Measurements from ENCODE around the gene WDR82. TPM values are rescaled to one million over a fixed set of nuclear protein-coding genes. Genes with fewer than 3 reads are reported as not detected.

WDR82 gene
- total RNA-seq, 2 experiments from 2014 or later = 176 to 177 TPM

DNA sequence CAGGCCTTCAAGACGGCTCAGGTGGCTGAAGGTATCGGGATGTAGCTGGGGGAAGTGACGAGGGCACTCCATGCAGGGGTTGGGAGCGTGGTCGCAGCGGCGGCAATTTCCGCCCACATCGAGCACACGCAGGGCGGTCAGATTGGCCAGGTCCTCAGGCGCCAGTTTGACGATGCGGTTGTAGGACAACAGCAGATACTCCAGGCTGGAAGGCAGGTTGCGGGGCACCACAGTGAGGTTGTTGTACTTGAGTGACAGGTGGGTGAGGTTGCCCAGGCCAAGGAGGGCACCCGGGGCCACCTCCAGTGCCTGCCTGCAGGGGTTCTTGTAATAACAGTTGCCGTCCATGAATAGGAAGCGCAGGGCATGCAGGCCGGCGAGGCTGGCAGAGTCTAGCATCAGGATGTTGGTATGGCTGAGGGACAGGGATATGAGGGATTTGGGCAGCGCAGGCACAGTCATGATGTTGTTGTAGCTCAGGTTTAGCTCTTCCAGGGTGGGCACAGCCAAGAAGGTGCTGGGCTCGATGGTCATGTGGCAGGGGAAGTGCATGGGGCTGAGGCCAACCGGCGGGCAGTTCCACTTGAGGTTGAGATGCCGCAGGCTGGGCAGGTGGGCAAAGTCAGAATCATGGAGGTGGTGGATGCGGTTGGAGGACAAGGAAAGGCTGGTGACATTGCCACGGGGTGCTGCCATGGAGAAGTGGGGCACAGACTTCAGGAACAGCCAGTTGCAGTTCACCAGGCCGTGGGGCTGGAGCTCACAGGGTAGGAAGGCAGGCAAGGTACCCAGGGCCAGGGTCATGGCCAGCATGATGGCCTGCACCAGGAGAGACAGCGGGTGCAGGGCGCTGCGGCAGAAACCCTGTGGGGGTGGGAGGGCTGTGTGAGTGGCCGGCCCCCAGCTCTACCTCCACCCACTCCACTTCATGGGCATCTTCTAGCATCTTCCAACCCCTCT, 54.7 kb downstream of the WDR82 start:
- no peaks in the 10 kb centered on the region for H3K27me3 Mint-ChIP-seq (ENCODE audit: low read depth)
- peaks cover 72% of the 10 kb centered on the region for H3K4me1 Mint-ChIP-seq (ENCODE audit: low read depth)
- CTCF ChIA-PET = interaction anchor here (0.6 to 14.1 kb wide), 8 partner anchors 7 to 188 kb away, joined by 3 to 314 read pairs (median 8); partner anchors contain the start of gene TWF2
- H3K27ac Mint-ChIP-seq = peak overlapping the region; percentile 53
- H3K36me3 Mint-ChIP-seq (ENCODE audit: low read depth) = no peaks in the 10 kb centered on the region
- no peaks in the 10 kb centered on the region for H3K9me3 Mint-ChIP-seq
- peak; percentile 3 for DNase-seq
- no peak overlapping the region for H3K4me3 Mint-ChIP-seq
- intact Hi-C loops (cut with micrococcal nuclease) = loop anchor here (10.0 kb wide), 1 partner anchor 169 kb away; the partner anchor contains the start of gene DUSP7

DNA sequence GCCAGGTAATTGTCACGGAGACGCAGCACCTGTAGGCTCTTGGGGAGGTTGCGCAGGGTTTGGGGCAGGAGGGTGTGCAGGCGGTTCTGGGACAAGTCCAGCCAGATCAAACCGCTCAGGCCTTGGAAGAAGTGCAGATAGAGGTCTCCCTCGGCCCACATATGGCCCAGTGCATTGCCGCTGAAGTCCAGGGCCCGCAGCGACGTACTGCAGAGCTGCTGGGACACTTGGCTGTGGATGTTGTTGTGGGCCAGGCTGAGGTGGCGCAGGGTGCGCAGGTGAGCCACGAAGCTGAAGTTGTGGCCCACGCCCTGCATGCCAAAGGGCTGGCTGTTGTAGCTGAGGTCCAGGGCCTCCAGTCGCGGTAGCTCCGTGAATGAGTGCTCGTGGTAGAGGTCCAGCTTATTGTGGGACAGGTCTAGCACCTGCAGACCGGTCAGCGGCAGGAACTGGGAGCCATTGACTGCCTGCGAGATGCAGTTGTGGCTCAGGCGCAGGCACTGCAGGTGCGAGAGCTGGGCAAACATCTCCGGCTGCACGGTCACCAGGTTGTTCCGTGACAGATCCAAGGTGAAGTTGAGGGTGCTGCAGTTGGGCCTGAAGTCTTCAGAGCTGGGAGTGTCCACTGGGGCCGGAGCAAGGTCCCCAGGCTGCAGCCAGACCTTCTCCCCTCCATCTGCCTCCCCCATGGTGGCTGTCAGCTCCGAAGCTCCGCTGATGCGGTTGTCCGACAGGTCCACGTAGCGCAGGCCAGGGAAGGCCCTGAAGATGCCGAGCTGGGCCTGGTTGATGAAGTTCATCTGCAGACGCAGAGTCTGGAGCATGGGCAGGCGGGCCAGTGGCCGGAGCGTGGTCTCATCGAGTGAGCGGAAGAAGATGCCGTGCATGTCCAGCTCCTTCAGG, 55.9 kb downstream of the WDR82 start:
- CTCF ChIA-PET = interaction anchor here (0.5 to 14.1 kb wide), 13 partner anchors 8 to 224 kb away, joined by 3 to 314 read pairs (median 4); partner anchors contain the start of genes GLYCTK and TWF2
- DNase-seq = peak; percentile 4
- no peaks in the 10 kb centered on the region for H3K27me3 Mint-ChIP-seq (ENCODE audit: low read depth)
- H3K4me3 Mint-ChIP-seq = peak overlapping the region; percentile 65
- no peaks in the 10 kb centered on the region for H3K9me3 Mint-ChIP-seq
- no peaks in the 10 kb centered on the region for H3K36me3 Mint-ChIP-seq (ENCODE audit: low read depth)
- peak overlapping the region; percentile 71 for H3K27ac Mint-ChIP-seq
- peaks cover 82% of the 10 kb centered on the region for H3K4me1 Mint-ChIP-seq (ENCODE audit: low read depth)
- intact Hi-C loops (cut with micrococcal nuclease) = loop anchor here (10.0 kb wide), 1 partner anchor 168 kb away; the partner anchor contains the start of gene DUSP7

- intact Hi-C loops (cut with micrococcal nuclease) = loop anchor here (2.0 to 10.0 kb wide), 2 partner anchors 167 to 225 kb away; partner anchors contain the start of gene DUSP7
These were observed 56.7 kb downstream of the WDR82 start for GRCh38 chr3:52221563-52222318.

GRCh38 chr3:52221141-52221562, 57.3 kb downstream of the WDR82 start:
- Mint-ChIP-seq H3K9me3 (no peaks in the 10 kb centered on the region), H3K4me1 (ENCODE audit: low read depth) (peaks cover 86% of the 10 kb centered on the region), H3K27ac (no peak overlapping the region), H3K27me3 (ENCODE audit: low read depth) (no peaks in the 10 kb centered on the region), H3K36me3 (ENCODE audit: low read depth) (peaks cover 2% of the 10 kb centered on the region), H3K4me3 (no peak overlapping the region)
- intact Hi-C loops (cut with micrococcal nuclease) = loop anchor here (2.0 to 10.0 kb wide), 2 partner anchors 166 to 226 kb away; partner anchors contain the start of gene DUSP7
- CTCF ChIA-PET = interaction anchor here (0.5 to 14.1 kb wide), 36 partner anchors 10 to 280 kb away, joined by 3 to 314 read pairs (median 5); partner anchors contain the start of genes ABHD14B, ACY1, ALAS1 and GLYCTK
- no peak for DNase-seq

More at GRCh38 chr3:52221563-52222318, 56.7 kb downstream of the WDR82 start:
- Mint-ChIP-seq H3K4me1 (ENCODE audit: low read depth) (peaks cover 88% of the 10 kb centered on the region), H3K27ac (peak overlapping the region; percentile 71), H3K4me3 (peak overlapping the region; percentile 65), H3K36me3 (ENCODE audit: low read depth) (no peaks in the 10 kb centered on the region), H3K27me3 (ENCODE audit: low read depth) (no peaks in the 10 kb centered on the region), H3K9me3 (no peaks in the 10 kb centered on the region)
- peak; percentile 80 for DNase-seq
- CTCF ChIA-PET = interaction anchor here (0.5 to 14.1 kb wide), 29 partner anchors 9 to 280 kb away, joined by 3 to 314 read pairs (median 5); partner anchors contain the start of genes ABHD14B, ACY1, ALAS1 and GLYCTK

DNA sequence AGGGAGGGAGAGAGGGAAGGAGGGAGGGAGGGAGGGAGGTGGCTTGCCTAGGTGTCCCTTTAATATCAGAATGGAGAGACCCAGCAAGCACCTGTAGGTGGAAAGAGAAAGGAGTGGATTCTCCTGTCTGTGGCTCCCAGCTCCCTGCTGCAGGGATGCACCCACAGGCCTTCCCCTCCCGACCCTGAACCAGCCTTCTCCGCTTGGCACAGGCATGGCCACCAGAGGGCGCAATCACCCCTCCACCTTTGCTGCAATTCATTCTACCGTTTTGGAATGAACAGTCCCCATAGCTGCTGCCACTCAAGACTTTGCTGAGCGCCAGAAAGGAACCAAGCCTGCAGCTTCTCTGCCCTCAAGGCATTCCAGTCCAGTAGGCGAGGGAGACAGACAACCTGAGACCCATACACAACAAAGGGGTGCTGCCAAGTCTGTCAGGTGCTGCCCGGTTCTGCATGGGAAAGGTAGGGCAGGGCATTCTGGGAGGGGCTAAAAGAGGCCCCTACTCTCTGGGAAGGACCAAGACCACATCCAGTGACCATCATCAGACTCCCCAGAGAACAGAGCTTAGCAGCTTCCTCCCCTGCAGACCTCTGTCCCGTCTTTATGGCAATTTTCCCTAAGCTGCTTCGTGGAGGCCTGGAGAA, 57.9 kb downstream of the WDR82 start:
- H3K4me1 Mint-ChIP-seq (ENCODE audit: low read depth) = peaks cover 82% of the 10 kb centered on the region
- peaks cover 5% of the 10 kb centered on the region for H3K36me3 Mint-ChIP-seq (ENCODE audit: low read depth)
- no peaks in the 10 kb centered on the region for H3K9me3 Mint-ChIP-seq
- no peaks in the 10 kb centered on the region for H3K27me3 Mint-ChIP-seq (ENCODE audit: low read depth)
- intact Hi-C loops (cut with micrococcal nuclease) = loop anchor here (1.0 to 10.0 kb wide), 5 partner anchors 20 to 226 kb away; partner anchors contain the start of gene DUSP7
- no peak overlapping the region for H3K4me3 Mint-ChIP-seq
- peak; percentile 97 for DNase-seq
- no peak overlapping the region for H3K27ac Mint-ChIP-seq
- CTCF ChIA-PET = interaction anchor here (0.7 to 14.1 kb wide), 41 partner anchors 9 to 279 kb away, joined by 3 to 314 read pairs (median 5); partner anchors contain the start of genes ABHD14B, ACY1, ALAS1 and GLYCTK

- Mint-ChIP-seq H3K9me3 (no peaks in the 10 kb centered on the region), H3K27ac (no peak overlapping the region), H3K27me3 (ENCODE audit: low read depth) (no peaks in the 10 kb centered on the region), H3K4me1 (ENCODE audit: low read depth) (peaks cover 70% of the 10 kb centered on the region), H3K36me3 (ENCODE audit: low read depth) (peaks cover 7% of the 10 kb centered on the region), H3K4me3 (no peak overlapping the region)
- DNase-seq = no peak
- CTCF ChIA-PET = interaction anchor here (1.0 to 14.1 kb wide), 21 partner anchors 8 to 246 kb away, joined by 3 to 314 read pairs (median 5); partner anchors contain the start of genes ABHD14B and ALAS1
- intact Hi-C loops (cut with micrococcal nuclease) = loop anchor here (5.0 kb wide), 2 partner anchors 67 to 217 kb away; partner anchors contain the start of gene POC1A
These were observed 59.4 kb downstream of the WDR82 start for GRCh38 chr3:52218937-52219650.

DNA sequence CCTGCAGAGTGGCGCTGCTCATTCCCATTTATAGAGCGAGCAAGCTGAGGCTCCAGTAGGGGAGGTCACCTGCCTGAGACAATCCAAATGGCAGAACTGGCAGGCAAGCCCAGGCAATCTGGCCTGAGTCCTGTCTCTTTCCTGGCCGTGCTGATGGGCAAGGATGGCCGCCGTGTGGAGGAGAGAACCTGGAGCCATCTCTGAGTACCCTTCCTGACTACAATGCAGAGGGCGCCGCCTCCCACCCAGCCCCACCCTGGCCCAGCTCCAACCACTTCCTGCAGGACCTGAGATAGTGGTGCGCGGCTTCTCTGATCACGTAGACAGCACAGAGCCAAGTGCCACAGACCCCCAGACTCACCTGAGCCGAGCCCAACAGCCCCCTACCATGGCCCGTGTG, 60.0 kb downstream of the WDR82 start:
- Mint-ChIP-seq H3K27ac (peak overlapping the region; percentile 29), H3K36me3 (ENCODE audit: low read depth) (peaks cover 12% of the 10 kb centered on the region), H3K27me3 (ENCODE audit: low read depth) (no peaks in the 10 kb centered on the region), H3K4me1 (ENCODE audit: low read depth) (peaks cover 64% of the 10 kb centered on the region), H3K9me3 (no peaks in the 10 kb centered on the region), H3K4me3 (peak overlapping the region; percentile 4)
- peak; percentile 50 for DNase-seq
- CTCF ChIA-PET = interaction anchor here (0.5 to 14.1 kb wide), 7 partner anchors 13 to 121 kb away, joined by 3 to 314 read pairs (median 6); partner anchors contain the start of gene GLYCTK
- intact Hi-C loops (cut with micrococcal nuclease) = loop anchor here (5.0 kb wide), 2 partner anchors 66 to 216 kb away; partner anchors contain the start of gene POC1A

- Mint-ChIP-seq H3K4me3 (peak overlapping the region; percentile 4), H3K4me1 (ENCODE audit: low read depth) (peaks cover 60% of the 10 kb centered on the region), H3K27me3 (ENCODE audit: low read depth) (no peaks in the 10 kb centered on the region), H3K36me3 (ENCODE audit: low read depth) (peaks cover 15% of the 10 kb centered on the region), H3K9me3 (no peaks in the 10 kb centered on the region), H3K27ac (peak overlapping the region; percentile 29)
- no peak for DNase-seq
- CTCF ChIA-PET = interaction anchor here (0.5 to 14.1 kb wide), 8 partner anchors 9 to 122 kb away, joined by 3 to 314 read pairs (median 5); partner anchors contain the start of gene GLYCTK
- intact Hi-C loops (cut with micrococcal nuclease) = loop anchor here (5.0 kb wide), 2 partner anchors 66 to 216 kb away; partner anchors contain the start of gene POC1A
These were observed 60.4 kb downstream of the WDR82 start for GRCh38 chr3:52218026-52218425.

- intact Hi-C loops (cut with micrococcal nuclease) = loop anchor here (1.0 to 5.0 kb wide), 3 partner anchors 19 to 215 kb away; partner anchors contain the start of genes ALAS1 and POC1A
- H3K27me3 Mint-ChIP-seq (ENCODE audit: low read depth) = no peaks in the 10 kb centered on the region
- peak overlapping the region; percentile 2 for H3K4me3 Mint-ChIP-seq
- no peaks in the 10 kb centered on the region for H3K9me3 Mint-ChIP-seq
- CTCF ChIA-PET = interaction anchor here (0.8 to 14.1 kb wide), 6 partner anchors 10 to 122 kb away, joined by 3 to 314 read pairs (median 7); no protein-coding TSS in a partner anchor
- peak overlapping the region; percentile 72 for H3K27ac Mint-ChIP-seq
- H3K4me1 Mint-ChIP-seq (ENCODE audit: low read depth) = peaks cover 53% of the 10 kb centered on the region
- H3K36me3 Mint-ChIP-seq (ENCODE audit: low read depth) = peaks cover 19% of the 10 kb centered on the region
- DNase-seq = no peak
These were observed 61.0 kb downstream of the WDR82 start for GRCh38 chr3:52217409-52217805.

All from activated naive CD4-positive, alpha-beta T cell treated with anti-CD3 and anti-CD28 coated beads for 36 hours (primary cell).